Stromal cell of bone marrow (primary cell): ENCODE measurements around the gene CMSS1.
A peak's percentile ranks its signal among the peaks of the same experiment; 100 is the strongest.

Experiments
- DNase-seq: peaks from one replicate; pipeline ENCODE4 v3.0.0-alpha.2; 2012; ENCODE audit warnings: low read depth

CMSS1 gene

DNA sequence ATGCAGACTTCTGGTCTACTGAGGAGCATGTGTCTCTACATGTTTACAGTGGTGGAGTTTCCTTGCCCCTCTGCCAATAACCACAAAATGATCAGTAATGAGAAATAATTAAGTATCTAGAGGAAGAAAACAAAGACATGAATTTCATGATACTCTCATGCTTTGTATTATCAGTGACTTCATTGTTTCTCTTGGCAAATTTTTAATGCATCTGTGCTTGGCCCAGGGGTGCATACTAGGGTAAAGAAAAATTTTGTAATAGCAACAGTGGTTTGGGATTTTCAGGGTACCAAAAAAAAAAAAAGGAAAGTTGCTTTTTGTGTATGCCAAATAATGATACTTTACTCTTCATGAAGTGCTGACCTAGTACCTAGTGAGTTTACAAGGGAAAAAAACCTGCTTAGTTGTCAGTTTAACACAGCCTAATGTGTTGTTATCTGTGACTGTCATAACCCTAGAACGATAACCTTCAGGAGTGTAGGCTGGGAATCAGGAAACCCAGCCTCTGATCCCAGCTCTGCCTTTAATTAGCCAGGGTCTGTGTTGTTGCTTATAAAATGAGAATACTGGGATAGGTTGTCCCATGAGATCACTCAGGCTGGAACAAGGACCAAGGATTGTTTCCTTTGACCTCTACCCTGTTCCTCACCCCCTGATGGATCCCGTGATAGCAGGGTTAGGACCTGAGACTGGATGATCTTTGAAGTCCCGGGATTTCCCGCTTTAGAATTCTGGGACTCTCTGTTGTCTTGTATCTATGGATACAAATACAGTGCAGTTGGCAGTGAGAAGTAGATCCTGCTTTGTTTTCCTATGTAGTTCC, 117.5 kb downstream of the CMSS1 start:
- peak; percentile 46 for DNase-seq

DNA sequence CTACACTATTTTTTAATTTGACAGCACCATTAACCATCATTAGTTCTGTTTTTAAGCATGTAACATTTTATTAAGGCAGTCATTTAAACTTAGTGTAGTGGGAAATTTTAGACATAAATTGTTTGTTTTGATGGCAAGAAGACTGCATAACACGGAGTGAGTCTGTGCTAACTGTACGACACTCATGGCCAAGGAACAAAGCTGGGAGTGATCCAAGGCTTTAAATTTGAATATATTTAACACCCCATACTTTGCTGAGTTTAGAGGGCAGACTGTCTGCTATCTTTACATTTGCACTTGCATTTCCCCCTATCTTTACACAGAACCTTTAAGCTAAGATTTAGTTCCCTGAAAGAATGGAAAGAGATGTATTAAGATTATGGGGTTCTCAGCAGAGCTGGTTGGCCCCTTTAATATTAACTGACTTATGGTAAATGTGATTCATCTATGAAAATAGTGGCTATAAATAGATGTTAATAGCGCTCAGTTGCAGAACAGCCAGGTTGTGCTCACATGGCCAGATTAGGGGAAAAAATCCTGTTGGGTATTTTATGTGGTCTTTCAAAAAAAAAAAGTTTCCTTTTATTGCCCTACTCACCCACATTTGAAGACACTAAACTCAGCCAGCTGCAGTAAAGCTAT, 120.7 kb downstream of the CMSS1 start:
- DNase-seq: no peak

DNA sequence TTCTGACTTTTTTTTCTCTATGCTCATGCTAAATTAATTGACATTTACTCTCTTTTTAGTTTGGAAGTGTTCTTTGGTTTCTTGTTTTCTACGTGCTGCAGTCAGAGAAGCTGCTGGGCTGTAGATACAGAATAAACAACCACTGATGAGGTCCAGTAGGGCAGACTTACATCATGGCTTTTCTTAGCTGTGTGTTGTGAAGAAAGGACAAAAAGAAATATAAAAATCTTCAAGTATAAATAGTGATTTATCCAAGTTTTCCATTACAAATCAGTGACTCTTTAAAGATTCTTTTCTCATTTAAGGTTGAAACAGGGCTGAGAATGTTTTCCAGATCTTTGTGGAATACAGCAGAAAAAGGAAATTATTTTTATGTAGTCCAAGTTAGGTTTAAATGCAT, 122.2 kb downstream of the CMSS1 start:
- DNase-seq: no peak

DNA sequence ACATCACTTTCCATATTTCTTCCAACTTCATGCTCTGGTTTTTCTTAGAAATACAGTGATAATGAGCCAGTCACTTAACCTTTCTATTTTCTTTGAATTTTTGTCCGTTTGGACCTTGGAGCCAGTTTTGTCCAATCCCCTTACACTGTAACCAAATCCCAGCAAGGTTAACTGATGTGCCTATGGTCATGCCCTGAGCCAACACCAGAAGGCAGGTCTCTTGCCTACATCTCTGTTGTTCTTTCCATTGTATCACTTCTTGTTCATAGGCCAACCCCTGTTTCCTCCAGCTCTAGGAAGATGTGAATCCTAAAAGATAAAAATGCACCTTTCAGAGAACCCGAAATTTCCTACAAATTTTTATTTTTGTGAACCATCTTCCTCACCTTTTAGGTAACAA, 122.7 kb downstream of the CMSS1 start:
- DNase-seq: no peak

DNA sequence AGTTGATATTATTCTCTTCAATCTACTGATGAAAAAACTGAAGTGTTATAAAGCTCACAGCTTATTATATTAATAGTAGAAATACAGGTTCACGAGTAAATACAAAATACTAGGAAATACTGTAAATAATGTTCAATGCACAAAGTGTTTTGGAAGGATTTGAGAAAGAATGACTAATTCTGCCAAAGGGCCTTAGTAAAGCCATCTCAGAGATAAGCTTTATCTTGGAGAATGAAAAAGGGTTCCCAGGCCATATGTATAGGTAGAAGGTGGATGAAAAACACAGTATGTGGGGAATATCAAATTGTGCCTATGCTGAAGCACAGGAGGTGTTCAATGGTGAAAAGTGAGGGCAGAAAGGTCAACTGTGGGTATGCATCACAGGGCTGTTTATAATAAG, 123.5 kb downstream of the CMSS1 start:
- DNase-seq: no peak

DNA sequence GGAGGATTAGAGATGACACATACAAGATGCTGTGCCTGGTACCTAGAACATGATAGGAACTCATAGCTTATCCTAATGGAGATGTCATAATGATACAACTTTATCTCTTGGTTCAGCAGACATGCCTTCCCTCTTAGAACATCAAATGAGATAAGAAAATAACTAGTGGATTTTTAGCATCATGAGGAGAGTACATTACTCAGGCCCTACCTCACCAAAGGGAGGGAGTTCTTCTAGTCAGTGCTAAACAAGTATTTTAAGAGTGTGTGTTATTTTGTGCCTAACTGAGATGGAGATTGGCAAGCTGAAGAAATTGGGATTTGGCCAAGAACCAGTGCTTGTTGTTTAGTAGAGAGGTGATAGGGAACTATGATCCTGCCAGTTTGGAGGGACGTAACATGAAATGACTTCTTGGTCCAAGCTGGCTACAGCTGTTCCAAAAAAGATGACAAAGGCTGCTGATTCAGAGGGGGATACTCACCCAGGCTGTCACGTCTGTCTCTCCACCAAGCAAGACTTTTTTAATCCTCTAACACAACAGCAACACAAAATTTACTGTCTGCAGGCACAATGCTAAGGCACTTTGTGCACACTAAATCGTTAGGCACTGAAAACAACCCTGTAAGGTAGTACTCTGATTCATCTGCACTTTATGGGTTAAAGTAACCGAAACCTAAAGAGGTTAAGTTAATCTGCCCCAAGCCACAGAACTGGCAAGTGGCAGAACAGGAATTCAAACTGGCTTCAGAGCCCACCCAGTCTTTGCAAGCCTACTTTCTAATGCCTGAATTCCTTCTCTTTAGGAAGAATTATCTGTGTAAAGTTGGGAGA, 126.5 kb downstream of the CMSS1 start:
- no peak for DNase-seq

DNA sequence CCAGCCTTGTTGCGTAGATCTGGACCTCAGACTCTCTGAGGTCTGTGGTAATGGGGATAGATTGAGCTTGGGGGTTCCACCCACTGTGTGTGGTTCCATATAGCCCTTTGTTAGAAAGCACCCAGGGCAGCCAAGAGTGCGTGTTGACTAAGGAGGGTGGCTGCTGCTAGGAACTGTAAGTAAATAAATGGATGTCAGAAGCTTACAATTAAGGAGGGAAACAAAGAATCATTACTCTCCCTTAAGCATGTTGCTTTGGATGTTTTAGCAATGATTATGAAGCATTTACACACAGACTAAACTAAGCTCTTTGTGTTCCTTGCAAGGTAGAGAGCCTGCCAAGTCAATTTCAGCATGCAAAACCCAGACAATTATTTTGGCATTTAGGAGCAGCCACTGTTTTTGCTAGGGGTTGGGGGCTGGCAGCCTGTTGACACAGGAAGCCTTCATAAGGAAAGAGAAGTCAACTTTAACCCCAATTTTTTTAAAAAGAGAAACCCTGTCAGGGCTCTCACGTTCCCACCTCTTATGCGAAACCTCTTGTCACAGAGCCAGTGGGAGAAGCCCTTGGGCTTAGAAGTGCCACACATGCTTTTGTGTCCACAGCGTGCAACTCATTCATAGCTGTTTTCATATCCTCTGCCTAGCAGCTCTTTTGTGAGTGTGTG, 127.8 kb downstream of the CMSS1 start:
- DNase-seq: no peak

DNA sequence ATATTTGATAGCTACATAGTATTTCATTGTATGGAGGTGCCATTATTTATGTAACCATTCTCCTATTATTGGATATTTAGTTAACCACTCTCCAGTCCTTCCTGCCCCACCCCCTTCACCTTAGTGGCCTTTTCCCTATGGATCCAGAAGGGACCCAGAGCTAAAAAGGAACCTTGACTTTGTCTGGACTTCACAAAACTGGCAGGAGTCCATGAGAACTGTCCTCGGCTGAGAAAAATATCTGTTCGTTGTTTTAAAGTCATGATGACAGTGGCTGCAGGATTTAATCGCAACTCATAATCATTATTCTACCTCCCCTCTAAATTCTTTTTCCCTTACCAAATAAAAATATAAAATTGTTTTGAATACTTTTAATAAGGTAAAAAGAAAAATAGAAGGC, 129.7 kb downstream of the CMSS1 start:
- DNase-seq: no peak

DNA sequence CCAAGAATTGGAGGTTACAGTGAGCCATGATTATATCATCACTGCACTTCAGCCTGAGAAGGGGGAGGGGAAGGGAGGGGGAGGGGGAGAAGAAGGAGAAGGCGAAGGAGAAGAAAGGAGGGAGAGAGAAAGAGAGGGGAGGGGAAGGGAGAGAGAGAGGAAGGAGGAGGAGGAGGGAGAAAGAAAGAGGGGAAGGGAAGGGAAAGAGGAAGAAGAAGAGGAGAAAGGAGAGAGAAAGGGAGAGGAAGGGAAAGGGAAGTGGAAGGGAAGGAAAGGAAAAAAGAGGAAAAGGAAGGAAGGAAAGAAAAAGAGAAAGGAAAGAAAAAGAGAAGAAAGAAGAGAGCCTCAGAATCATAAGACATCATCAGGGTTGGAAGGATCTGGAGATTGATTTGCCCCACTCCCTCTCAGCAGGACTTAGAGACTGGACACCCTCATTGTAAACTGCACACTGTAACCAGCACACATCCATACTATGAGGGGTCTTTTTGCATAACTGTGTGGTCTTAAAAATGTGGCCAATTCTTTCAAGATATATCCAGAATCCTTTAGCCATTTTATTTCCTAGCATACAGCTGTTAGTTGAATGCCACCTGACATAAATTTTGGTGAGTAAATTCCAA, 130.9 kb downstream of the CMSS1 start:
- DNase-seq: no peak

DNA sequence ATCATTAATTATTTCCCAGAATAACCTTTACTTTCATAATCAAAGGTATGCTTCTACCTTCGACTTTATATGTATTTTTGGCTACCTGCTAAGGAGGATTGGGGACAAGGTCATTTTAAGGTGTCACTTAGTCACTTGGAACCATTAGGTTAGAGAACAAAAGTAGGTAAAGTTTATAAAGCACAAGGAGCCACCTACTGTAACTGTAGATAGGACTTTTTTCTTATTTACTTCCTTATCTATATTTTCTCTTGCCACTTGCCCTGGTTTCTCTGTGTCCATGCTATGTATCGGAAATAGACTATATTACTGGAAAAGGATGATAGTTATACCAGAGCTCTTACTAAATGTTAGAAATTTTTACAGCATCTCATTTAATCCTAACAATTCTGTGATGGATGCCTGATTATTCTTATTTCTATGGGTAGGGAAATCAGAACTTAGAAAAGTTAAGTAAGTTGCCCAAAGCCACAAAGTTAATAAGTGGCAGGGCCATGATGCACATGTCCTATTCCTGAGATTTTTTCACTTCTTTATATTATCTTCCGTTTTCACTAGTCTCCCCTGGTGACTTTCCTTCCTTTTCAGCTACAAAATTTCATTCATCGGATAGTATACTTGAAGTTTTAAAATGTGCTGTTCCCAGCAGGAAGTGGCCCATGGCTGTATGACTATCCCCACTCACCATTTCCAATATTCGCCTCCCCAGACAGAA, 132.5 kb downstream of the CMSS1 start:
- no peak for DNase-seq

DNA sequence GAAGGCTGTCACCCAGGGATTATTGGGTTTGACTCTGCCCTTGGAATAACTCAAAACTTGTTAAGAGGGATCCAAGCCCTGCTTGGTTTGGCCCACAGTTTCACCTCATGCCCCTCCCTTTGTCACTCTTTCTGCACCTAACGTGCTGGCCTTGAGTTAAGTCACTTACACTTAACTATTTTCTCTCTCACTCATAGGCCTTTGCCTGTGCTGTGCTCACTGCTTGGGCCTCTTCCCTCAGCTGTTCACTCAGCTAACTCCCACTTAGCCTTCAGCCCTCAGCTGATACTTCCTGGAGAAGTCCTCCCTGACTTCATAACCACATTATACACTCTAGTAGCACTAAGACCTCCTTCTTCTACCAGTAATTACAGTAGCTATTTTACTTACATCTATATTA, 133.3 kb downstream of the CMSS1 start:
- no peak for DNase-seq

DNA sequence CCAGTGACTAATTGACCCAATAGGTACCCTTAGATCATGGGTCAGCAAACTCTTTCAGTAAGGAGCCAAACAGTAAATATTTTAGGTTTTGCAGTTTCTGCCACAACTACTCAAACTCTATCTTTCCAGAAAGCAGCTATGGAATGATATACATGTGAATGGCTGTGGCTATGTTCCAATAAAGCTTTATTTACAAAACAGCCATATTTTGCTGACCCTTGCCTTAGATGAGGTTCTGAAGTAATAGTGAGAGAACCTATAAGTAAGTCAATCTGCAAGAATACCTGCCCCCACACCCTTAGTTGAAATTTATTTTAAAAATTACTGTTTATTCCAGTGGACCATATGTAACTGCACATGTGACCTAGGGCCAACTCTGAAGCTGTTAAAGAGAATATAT, 134.0 kb downstream of the CMSS1 start:
- no peak for DNase-seq

DNA sequence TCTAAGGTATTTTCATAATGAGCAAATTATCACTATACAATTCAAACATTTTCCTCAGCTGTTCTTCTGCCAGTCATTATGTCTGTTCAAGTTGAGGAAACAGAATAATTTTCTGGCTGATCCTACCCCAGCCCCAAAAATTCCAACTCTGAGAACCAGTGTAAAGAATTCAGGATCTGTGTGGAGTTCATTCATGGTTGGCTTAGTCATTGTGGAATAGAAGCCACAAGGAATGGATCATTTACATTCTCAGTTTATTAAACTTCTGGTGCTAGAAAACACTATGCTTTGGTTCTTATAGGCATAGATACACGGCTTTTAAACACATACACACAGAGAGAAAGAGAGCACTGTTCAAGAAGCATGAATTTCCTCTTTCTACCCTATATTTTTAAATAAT, 134.6 kb downstream of the CMSS1 start:
- peak; percentile 31 for DNase-seq

DNA sequence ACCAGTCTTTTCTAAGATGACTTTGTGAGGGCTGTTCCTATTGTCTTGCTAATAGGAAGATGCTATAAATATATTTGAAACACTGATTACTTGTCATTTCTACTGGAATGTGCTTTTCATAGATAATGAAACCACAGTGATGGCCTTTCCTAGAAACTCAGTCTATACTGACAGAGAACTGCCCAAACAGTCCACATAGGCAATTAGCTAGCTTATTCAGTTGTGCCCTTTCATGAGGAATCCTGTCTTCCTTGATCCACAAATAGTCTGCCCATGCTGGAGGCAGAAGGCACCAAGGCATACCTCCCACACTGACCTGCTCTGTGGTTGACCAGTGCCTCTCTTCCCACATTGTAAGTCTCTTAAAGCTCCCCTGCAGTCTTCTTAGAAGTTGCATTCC, 135.9 kb downstream of the CMSS1 start:
- no peak for DNase-seq

DNA sequence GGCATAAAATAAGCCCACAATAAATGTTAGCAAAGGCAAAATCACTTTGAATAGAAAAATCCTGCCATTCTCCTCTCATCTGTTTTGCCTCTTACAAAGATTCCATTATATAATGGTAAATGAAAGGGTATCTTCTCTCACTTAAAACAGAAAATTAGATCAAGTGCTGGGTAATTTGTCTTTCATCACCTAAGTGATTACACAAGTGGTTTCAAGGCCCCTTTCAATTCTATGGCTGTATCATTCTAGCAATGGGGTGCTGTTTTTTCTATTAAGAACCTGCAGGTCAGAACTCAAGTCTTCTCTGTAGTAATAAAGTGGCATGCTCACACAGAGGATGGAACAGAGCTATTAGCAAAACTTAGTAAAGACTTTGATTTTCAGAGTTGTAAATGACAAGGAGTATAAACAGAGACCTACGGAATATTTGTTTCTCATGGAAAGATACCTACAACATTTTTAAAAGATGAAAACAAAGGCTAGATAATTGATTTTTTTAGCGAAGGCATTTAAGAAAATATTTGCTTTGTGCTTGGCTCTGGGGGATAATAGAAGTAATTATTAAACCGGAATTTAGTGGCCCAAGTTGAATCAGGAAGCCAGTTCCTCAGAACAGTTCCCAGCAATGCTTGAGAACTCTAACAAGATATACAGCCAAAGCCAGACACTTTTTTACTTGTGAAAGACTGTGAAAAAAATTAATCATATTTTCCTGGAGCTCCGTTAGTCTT, 137.4 kb downstream of the CMSS1 start:
- no peak for DNase-seq

DNA sequence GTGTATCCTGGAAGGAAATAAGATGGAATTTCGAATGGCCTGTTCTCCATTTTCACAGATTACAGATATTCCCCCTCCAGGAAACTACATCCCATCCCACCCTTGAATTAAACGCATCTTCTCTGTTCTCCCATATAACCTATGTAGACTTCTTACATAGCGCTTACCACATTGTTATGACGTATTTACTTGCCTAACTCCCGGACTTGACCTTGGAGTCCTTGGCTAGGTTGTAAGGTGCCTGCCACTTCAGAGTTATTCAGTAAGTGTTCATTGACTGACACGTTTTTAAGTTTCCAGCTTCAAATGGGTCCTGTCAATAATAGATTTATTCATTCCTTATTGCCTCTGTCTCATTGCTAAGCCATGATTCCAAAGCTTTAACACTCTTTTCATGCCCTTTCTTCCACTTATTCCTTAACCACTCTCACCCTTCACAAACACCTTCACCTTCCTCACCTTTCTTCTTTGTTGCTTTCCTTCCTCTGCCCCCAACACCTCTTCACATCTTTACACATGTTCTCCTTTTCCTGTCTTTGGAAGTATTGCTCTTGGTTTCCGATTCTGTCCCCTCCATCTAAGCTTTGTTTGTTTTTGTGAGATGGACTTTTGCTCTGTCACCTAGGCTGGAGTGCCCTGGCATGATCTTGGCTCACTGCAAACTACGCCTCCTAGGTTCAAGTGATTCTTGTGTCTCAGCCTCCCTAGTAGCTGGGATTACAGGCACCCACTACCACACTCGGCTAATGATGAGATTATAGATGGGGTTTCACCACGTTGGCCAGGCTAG, 138.3 kb downstream of the CMSS1 start:
- no peak for DNase-seq

DNA sequence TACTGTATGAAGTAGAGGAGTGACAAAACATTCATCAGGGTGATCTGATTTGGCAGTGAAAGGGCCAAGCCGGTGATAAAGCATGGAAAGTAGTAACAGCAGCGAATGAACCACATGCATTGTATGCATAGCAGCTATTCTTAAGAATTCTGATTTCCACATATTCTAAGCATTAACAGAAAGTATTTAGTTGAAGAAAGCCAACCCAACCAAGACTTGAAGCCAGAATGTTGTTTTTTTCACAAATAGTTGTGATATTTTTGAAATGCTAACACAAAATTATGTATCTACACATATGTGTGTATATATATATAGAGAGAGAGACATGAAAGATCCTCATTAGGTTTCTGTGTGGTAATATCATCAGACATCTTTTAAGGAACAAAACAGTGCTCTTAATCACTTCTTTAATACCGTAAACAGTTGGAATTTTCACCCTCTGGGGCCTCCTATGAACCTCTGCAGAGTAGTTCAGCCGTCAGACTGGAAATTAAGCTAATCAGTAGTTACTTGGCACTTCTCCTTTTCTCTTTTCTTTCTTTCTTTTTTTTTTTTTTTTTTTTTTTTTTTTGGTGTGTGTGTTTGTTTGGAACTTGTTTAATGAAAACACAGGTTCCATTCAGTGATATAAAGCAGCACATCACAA, 139.6 kb downstream of the CMSS1 start:
- no peak for DNase-seq

DNA sequence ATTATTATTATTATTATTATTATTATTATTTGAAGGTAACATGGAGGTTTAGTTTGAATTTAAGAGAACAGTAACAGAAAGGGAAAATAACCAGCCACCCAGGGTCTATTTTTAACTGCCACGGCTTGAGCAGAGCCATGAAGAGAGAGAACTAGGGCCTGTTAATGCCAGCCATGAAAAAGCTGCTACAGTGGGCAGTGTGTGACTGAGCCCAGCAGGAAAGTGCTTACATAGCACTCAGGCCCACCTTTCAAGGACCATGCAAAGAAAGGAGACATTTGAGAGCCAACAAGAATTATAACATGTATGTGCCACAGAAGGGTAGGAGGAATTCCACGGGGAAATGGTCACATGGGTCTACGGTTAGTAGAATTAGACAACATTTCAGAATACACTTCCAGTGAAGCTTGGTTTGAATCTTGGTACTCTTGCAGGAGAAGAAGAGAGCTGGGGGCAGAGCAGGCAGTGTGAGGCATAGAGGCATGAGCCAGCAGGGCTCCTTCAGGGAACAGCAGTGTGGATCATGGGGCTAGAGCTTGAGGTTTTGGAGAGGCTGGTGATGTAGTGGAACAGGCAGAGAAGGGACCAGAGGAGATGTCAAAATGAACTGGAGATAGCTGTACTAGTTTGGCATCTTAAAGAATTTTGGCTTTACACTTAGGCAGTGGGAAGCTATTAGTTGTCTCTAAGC, 140.7 kb downstream of the CMSS1 start:
- DNase-seq: no peak
